ENCODE data around the gene AKAP1.

GRCh38 chr17:57135789-57136291, 50.8 kb downstream of the AKAP1 start:
- TF ChIP-seq CTCF (IDR thresholded peaks at IDR 0.05 in 4 of 5, conservative IDR thresholded peaks at IDR 0.05 in 1 of 5) = no peak
- no peak for TF ChIP-seq POLR2A (IDR thresholded peaks at IDR 0.05)

Measured in gastrocnemius medialis (tissue), 4 donors.